Measurements from ENCODE around the gene IZUMO1. TPM values are rescaled to one million over a fixed set of nuclear protein-coding genes. Genes with fewer than 3 reads are reported as not detected.

Gene IZUMO1
- total and polyA plus RNA-seq, 9 of the 15 experiments (the other 6 are each of a cell fraction or from before 2014, with no cell fraction given), result 0.14 to 2.1 (median 0.73) TPM

DNA sequence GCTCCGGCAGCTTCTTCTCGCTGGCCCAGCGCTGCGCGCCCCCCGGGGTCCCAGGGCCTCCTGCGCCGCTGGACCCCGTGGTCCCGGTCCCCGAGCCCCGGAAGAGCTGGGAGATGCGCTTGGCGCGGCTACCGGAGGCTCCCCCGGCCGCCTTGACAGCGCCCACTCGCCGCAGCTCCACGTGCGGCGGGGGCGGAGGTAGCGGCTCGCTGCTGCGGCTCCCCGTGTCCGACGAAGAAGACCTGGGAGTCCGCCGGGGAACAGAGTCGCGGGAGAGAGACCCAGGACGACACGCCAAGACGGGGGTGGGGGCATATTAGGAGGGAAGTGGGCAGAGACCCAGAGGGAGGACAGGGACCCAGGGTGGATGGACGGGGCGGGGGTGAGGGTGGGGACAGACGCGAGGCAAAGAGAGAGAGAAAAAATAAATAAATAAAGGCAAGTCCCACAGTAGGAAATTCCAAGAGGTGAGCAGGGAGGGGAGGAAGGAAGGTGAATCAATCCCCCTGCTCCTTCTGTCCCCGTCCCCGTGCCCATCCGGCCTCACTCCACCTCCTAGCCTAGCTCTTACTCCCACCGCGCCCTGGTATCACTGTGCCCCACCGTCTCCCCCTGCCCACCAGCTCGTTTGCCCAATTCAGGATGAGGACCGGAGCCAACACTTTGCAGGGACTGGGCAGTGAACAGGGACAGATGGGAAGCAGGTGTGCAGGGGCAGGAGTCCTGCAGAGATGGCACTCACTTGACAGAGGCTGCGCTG is 7.1 kb downstream of the IZUMO1 start (continued):
- 0 out of 2 replicates have a peak, but pooled peaks have one; percentile 58 for TF ChIP-seq GTF2A2 (tag; IDR thresholded peaks at IDR 0.05)
- TF ChIP-seq, protein P1, sequence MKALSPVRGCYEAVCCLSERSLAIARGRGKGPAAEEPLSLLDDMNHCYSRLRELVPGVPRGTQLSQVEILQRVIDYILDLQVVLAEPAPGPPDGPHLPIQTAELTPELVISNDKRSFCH (CRISPR knock-in tag; IDR thresholded peaks at IDR 0.05), result no peak
- TF ChIP-seq, protein P1 (tag; IDR thresholded peaks at IDR 0.05), result 0 out of 2 replicates have a peak, but pooled peaks have one; percentile 62
- peak; percentile 55 for TF ChIP-seq RBFOX2 (IDR thresholded peaks at IDR 0.05; ENCODE audit: low read depth, low read length)
- TF ChIP-seq NR4A1 (CRISPR knock-in tag; IDR thresholded peaks at IDR 0.05), result no peak
- TF ChIP-seq NR4A1 (tag; IDR thresholded peaks at IDR 0.05), result peak; percentile 15; the same call in 1 of the 2 replicates
- TF ChIP-seq, protein P2, sequence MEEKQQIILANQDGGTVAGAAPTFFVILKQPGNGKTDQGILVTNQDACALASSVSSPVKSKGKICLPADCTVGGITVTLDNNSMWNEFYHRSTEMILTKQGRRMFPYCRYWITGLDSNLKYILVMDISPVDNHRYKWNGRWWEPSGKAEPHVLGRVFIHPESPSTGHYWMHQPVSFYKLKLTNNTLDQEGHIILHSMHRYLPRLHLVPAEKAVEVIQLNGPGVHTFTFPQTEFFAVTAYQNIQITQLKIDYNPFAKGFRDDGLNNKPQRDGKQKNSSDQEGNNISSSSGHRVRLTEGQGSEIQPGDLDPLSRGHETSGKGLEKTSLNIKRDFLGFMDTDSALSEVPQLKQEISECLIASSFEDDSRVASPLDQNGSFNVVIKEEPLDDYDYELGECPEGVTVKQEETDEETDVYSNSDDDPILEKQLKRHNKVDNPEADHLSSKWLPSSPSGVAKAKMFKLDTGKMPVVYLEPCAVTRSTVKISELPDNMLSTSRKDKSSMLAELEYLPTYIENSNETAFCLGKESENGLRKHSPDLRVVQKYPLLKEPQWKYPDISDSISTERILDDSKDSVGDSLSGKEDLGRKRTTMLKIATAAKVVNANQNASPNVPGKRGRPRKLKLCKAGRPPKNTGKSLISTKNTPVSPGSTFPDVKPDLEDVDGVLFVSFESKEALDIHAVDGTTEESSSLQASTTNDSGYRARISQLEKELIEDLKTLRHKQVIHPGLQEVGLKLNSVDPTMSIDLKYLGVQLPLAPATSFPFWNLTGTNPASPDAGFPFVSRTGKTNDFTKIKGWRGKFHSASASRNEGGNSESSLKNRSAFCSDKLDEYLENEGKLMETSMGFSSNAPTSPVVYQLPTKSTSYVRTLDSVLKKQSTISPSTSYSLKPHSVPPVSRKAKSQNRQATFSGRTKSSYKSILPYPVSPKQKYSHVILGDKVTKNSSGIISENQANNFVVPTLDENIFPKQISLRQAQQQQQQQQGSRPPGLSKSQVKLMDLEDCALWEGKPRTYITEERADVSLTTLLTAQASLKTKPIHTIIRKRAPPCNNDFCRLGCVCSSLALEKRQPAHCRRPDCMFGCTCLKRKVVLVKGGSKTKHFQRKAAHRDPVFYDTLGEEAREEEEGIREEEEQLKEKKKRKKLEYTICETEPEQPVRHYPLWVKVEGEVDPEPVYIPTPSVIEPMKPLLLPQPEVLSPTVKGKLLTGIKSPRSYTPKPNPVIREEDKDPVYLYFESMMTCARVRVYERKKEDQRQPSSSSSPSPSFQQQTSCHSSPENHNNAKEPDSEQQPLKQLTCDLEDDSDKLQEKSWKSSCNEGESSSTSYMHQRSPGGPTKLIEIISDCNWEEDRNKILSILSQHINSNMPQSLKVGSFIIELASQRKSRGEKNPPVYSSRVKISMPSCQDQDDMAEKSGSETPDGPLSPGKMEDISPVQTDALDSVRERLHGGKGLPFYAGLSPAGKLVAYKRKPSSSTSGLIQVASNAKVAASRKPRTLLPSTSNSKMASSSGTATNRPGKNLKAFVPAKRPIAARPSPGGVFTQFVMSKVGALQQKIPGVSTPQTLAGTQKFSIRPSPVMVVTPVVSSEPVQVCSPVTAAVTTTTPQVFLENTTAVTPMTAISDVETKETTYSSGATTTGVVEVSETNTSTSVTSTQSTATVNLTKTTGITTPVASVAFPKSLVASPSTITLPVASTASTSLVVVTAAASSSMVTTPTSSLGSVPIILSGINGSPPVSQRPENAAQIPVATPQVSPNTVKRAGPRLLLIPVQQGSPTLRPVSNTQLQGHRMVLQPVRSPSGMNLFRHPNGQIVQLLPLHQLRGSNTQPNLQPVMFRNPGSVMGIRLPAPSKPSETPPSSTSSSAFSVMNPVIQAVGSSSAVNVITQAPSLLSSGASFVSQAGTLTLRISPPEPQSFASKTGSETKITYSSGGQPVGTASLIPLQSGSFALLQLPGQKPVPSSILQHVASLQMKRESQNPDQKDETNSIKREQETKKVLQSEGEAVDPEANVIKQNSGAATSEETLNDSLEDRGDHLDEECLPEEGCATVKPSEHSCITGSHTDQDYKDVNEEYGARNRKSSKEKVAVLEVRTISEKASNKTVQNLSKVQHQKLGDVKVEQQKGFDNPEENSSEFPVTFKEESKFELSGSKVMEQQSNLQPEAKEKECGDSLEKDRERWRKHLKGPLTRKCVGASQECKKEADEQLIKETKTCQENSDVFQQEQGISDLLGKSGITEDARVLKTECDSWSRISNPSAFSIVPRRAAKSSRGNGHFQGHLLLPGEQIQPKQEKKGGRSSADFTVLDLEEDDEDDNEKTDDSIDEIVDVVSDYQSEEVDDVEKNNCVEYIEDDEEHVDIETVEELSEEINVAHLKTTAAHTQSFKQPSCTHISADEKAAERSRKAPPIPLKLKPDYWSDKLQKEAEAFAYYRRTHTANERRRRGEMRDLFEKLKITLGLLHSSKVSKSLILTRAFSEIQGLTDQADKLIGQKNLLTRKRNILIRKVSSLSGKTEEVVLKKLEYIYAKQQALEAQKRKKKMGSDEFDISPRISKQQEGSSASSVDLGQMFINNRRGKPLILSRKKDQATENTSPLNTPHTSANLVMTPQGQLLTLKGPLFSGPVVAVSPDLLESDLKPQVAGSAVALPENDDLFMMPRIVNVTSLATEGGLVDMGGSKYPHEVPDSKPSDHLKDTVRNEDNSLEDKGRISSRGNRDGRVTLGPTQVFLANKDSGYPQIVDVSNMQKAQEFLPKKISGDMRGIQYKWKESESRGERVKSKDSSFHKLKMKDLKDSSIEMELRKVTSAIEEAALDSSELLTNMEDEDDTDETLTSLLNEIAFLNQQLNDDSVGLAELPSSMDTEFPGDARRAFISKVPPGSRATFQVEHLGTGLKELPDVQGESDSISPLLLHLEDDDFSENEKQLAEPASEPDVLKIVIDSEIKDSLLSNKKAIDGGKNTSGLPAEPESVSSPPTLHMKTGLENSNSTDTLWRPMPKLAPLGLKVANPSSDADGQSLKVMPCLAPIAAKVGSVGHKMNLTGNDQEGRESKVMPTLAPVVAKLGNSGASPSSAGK (IDR thresholded peaks at IDR 0.05), result peak; percentile 54
- peak; percentile 89 for TF ChIP-seq EGR1 (conservative IDR thresholded peaks at IDR 0.05)
- TF ChIP-seq, protein P3, sequence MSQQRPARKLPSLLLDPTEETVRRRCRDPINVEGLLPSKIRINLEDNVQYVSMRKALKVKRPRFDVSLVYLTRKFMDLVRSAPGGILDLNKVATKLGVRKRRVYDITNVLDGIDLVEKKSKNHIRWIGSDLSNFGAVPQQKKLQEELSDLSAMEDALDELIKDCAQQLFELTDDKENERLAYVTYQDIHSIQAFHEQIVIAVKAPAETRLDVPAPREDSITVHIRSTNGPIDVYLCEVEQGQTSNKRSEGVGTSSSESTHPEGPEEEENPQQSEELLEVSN (IDR thresholded peaks at IDR 0.05; ENCODE audit: borderline replicate concordance in 1 of 2, extremely low read depth in 1 of 2, insufficient read depth in 1 of 2, insufficient read length in 1 of 2, low read depth in 1 of 2, low read length in 1 of 2, poor library complexity in 1 of 2, severe bottlenecking in 1 of 2), result peak in 1 of 2 experiments; percentile 58
- TF ChIP-seq, protein P4, sequence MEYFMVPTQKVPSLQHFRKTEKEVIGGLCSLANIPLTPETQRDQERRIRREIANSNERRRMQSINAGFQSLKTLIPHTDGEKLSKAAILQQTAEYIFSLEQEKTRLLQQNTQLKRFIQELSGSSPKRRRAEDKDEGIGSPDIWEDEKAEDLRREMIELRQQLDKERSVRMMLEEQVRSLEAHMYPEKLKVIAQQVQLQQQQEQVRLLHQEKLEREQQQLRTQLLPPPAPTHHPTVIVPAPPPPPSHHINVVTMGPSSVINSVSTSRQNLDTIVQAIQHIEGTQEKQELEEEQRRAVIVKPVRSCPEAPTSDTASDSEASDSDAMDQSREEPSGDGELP (CRISPR knock-in tag; IDR thresholded peaks at IDR 0.05; ENCODE audit: borderline replicate concordance), result 0 out of 2 replicates have a peak, but pooled peaks have one; percentile 21
- TF ChIP-seq CBX1 (IDR thresholded peaks at IDR 0.05; ENCODE audit: low read depth), result peak; percentile 10; the same call in 1 of the 2 replicates
- peak in 1 of 2 experiments; percentile 3; a peak in 1 of 4 replicates for TF ChIP-seq TEAD1 (CRISPR knock-in tag; IDR thresholded peaks at IDR 0.05)
